Stomach (tissue), 9 donors: ENCODE data around the gene CDSN. TPM values are rescaled to one million over a fixed set of nuclear protein-coding genes. Genes with fewer than 3 reads are reported as not detected.
A peak's percentile ranks its signal among the peaks of the same experiment; 100 is the strongest.

Source experiments
- DNase-seq, 2 donors: peaks; one replicate each; pipeline versions ENCODE4 v3.0.0 to v3.0.0-alpha.2; 2013 to 2019
- H3K27ac ChIP-seq, 5 donors: fragments of 200-600 bp in 4 of 5; sonication (generic) in 4 of 5; one replicate each; pipeline ENCODE4 v1.5.1; 2013 to 2019; ENCODE audit warnings: mild to moderate bottlenecking in 1 of 5, moderate library complexity in 1 of 5
- H3K27me3 ChIP-seq, 3 donors: fragments of 200-600 bp; sonication (generic); one replicate each; pipeline ENCODE4 v1.5.1; 2017 to 2019; ENCODE audit warnings: mixed run types in 1 of 3
- H3K36me3 ChIP-seq, 4 donors: fragments of 200-600 bp; sonication (generic); 1 replicate in 3 of 4; 2 replicates in 1 of 4; pipeline ENCODE4 v1.5.1; 2016 to 2019
- H3K4me1 ChIP-seq, 4 donors: fragments of 200-600 bp; sonication (generic); one replicate each; pipeline ENCODE4 v1.5.1; 2016 to 2019
- H3K4me3 ChIP-seq, 4 donors: fragments of 200-600 bp; sonication (generic) in 3 of 4; one replicate each; pipeline ENCODE4 v1.5.1; 2016 to 2019; ENCODE audit warnings: mild to moderate bottlenecking in 1 of 4
- H3K9me3 ChIP-seq, 4 donors: fragments of 200-600 bp; sonication (generic); one replicate each; pipeline ENCODE4 v1.5.1; 2016 to 2019
- EP300 ChIP-seq: sonication (generic); formaldehyde crosslinking; IDR thresholded peaks from one replicate; pipeline ENCODE4 v1.6.1; 2017; ENCODE audit warnings: antibody characterized with exemption
- POLR2A ChIP-seq, 4 donors: fragments of 450-650 bp; IDR thresholded peaks; one replicate each; pipeline ENCODE4 v1.6.1; 2016; ENCODE audit warnings: antibody characterized with exemption in 4 of 4, control low read depth in 2 of 4, mild to moderate bottlenecking in 1 of 4, moderate library complexity in 1 of 4
- POLR2AphosphoS5 ChIP-seq, 3 donors: sonication (generic); formaldehyde crosslinking; IDR thresholded peaks; one replicate each; pipeline ENCODE4 v1.6.1; 2016; ENCODE audit warnings: antibody characterized with exemption in 3 of 3
- WGBS, 5 donors: extraction: QIAGEN DNeasy Blood & Tissue Kit in 3 of 5; methylation state at CpG; one replicate each; pipeline versions ENCODE4 v1.1.5 to v1.1.7; 2013 to 2018; 5-methylcytosine and 5-hydroxymethylcytosine counted together
- intact Hi-C: fragments of 100-400 bp; cut with DNase I; formaldehyde crosslinking; loops from one replicate; pipeline ENCODE4 v1.15.1; 2023; ENCODE audit warnings: low total_unique reads
- polyA plus RNA-seq, 3 donors: library from polyadenylated mRNA; stranded (reverse); fragments of 200-250 nt; gene quantifications; one replicate each; pipeline ENCODE4 v1.2.3, GENCODE V29; 2013
- total RNA-seq, 5 donors: library from RNA; depleted of rRNA; stranded (reverse); fragments of >200 nt; gene quantifications; one replicate each; pipeline versions ENCODE4 v1.1.0 to v1.2.3, GENCODE V29; 2014 to 2016
- TF ChIP-seq, protein P1 (sequence below), 7 experiments: fragments of 450-650 bp in 4 of 7; fragments of 200-600 bp in 3 of 7; sonication (generic) in 3 of 7; IDR thresholded peaks; one replicate each; pipeline ENCODE4 v1.5.1; 2016 to 2019; ENCODE audit warnings: antibody characterized with exemption in 7 of 7, control low read depth in 2 of 7, mild to moderate bottlenecking in 1 of 7
- donor health status: healthy with polysubstance abuse.
- donor health status: Bipolar disorder and iron deficiency.
- donor health status: healthy.

The CDSN gene
- total and polyA plus RNA-seq, 8 donors = 0.05 TPM; not detected in 7

DNA sequence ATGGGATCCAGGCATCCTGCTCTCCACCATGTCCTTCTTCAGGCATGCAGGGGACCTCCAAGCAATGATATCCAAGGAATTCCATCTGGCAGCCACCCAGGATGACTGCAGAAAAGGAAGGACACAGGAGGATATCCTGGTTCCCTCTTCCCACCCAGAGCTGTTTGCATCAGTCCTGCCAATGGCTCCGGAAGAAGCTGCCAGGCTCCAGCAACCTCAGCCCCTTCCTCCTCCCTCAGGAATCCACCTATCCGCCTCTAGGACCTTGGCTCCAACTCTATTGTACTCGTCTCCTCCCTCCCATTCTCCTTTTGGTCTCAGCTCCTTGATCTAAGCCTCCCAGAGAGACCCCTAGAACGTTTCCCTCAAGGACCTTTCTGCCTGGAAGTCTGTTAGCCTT lies 19.4 kb upstream of the CDSN start:
- intact Hi-C loops = loop anchor here (5.0 kb wide), 2 partner anchors 53 to 228 kb away; no protein-coding TSS in a partner anchor
- Histone ChIP-seq H3K27me3 (no peaks in the 10 kb centered on the region), H3K36me3 (peaks cover 0 to 24% (median 9%) of the 10 kb centered on the region in 4 donors), H3K9me3 (no peaks in the 10 kb centered on the region), H3K4me1 (peaks cover 10 to 32% (median 23%) of the 10 kb centered on the region in 4 donors), H3K27ac (no peak overlapping the region), H3K4me3 (no peak overlapping the region)
- TF ChIP-seq POLR2A (IDR thresholded peaks at IDR 0.05) (no peak), POLR2AphosphoS5 (IDR thresholded peaks at IDR 0.05) (no peak), EP300 (no peak)
- TF ChIP-seq, protein P1, sequence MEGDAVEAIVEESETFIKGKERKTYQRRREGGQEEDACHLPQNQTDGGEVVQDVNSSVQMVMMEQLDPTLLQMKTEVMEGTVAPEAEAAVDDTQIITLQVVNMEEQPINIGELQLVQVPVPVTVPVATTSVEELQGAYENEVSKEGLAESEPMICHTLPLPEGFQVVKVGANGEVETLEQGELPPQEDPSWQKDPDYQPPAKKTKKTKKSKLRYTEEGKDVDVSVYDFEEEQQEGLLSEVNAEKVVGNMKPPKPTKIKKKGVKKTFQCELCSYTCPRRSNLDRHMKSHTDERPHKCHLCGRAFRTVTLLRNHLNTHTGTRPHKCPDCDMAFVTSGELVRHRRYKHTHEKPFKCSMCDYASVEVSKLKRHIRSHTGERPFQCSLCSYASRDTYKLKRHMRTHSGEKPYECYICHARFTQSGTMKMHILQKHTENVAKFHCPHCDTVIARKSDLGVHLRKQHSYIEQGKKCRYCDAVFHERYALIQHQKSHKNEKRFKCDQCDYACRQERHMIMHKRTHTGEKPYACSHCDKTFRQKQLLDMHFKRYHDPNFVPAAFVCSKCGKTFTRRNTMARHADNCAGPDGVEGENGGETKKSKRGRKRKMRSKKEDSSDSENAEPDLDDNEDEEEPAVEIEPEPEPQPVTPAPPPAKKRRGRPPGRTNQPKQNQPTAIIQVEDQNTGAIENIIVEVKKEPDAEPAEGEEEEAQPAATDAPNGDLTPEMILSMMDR (IDR thresholded peaks at IDR 0.05) = no peak
- DNase-seq = no peak
- WGBS, 5 donors = 19 to 46% (median 23%) methylated on average over 4 of the region's 4 CpGs

DNA sequence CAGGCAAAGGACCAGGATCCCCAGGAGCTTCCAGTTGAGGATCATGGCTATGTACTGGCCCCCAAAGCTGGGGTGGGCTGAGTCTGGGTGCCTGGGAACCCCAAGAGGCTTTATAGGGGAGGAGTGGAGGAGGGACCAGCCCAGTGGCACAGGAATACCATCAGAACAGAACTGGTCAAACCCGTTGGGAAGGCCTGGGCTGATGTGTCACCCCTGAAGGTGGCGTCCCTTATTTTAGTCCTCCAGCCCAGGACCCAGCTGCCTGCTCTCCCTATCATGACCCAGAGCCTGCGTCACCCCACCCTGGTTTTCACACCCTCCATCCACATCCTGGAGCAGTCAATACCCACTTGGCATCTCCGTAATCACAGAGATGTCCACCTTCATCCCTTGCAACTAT lies 18.7 kb upstream of the CDSN start, which contains the start of gene PSORS1C2:
TSS of gene PSORS1C2 (minus strand) at position 85 of the 400 bp plus-strand sequence. CDS start at position 45, 40 bp downstream.
- H3K9me3 ChIP-seq = no peaks in the 10 kb centered on the region
- peak within 1 kb of the TSS in 2 of 4 donors; percentile 11 to 24 for H3K4me3 ChIP-seq
- DNase-seq = no peak
- peak within 1 kb of the TSS in 1 of 5 donors; percentile 41 for H3K27ac ChIP-seq
- H3K4me1 ChIP-seq = peaks cover 4 to 30% (median 19%) of the 10 kb centered on the region in 4 donors
- no peaks in the 10 kb centered on the region for H3K27me3 ChIP-seq
- no peak for TF ChIP-seq POLR2A (IDR thresholded peaks at IDR 0.05)
- no peak for TF ChIP-seq EP300
- TF ChIP-seq, protein P1 (IDR thresholded peaks at IDR 0.05) = no peak
- no peak for TF ChIP-seq POLR2AphosphoS5 (IDR thresholded peaks at IDR 0.05)
- intact Hi-C loops = loop anchor here (5.0 kb wide), 2 partner anchors 53 to 228 kb away; no protein-coding TSS in a partner anchor
- peaks cover 0 to 18% (median 6%) of the 10 kb centered on the region in 4 donors for H3K36me3 ChIP-seq
- 76 to 84% (median 79%) methylated on average over 4 of the region's 4 CpGs for WGBS, 5 donors

DNA sequence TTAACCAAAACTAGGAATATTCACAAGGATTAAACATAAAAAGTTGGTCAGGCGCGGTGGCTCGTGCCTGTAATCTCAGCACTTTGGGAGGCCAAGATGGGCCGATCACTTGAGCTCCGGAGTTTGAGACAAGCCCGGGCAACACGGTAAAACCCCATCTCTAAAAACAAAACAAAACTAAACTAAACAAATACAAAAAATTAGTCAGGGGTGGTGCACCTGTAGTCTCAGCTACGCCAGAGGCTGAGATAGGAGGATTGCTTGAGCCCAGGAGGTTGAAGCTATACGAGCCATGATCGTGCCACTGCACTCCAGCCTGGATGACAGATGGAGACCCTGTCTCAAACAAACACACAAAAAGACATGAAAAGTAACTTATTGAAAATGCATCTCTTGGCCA lies 15.5 kb upstream of the CDSN start:
- Histone ChIP-seq H3K9me3 (no peaks in the 10 kb centered on the region), H3K27ac (no peak overlapping the region), H3K36me3 (no peaks in the 10 kb centered on the region), H3K27me3 (no peaks in the 10 kb centered on the region), H3K4me3 (no peak overlapping the region), H3K4me1 (peaks cover 3 to 15% (median 8%) of the 10 kb centered on the region in 4 donors)
- TF ChIP-seq EP300 (no peak), POLR2AphosphoS5 (IDR thresholded peaks at IDR 0.05) (no peak), POLR2A (IDR thresholded peaks at IDR 0.05) (no peak)
- TF ChIP-seq, protein P1 (IDR thresholded peaks at IDR 0.05) = no peak
- intact Hi-C loops = loop anchor here (5.0 kb wide), 2 partner anchors 57 to 232 kb away; no protein-coding TSS in a partner anchor
- WGBS, 5 donors = 79 to 92% (median 85%) methylated on average over 10 of the region's 10 CpGs
- DNase-seq = no peak

DNA sequence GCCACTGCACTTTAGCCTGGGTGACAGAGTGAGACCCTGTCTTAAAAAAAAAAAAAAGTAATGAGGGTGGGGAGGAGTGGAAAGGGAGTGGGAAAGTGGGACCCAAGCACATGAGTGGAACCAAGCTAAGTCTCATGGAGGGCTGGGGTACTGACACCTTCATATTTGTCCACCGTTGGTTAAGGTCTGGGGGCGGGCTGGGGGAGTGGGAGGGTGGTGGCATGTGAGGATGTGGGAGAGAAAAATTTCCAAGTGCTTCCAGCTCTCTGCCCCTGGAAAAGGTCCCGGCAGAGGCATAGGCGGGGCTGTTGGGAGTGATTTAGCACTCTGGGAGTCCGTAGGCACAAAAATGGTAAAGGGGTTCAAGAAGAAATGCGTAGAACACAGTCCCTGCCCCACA lies 12.6 kb upstream of the CDSN start:
- Histone ChIP-seq H3K4me1 (peaks cover 2 to 10% (median 6%) of the 10 kb centered on the region in 4 donors), H3K9me3 (no peaks in the 10 kb centered on the region), H3K27me3 (no peaks in the 10 kb centered on the region), H3K36me3 (no peaks in the 10 kb centered on the region), H3K27ac (no peak overlapping the region), H3K4me3 (no peak overlapping the region)
- intact Hi-C loops = no loop called here
- DNase-seq = no peak
- TF ChIP-seq, protein P1 (IDR thresholded peaks at IDR 0.05) = no peak
- TF ChIP-seq POLR2A (IDR thresholded peaks at IDR 0.05) (no peak), POLR2AphosphoS5 (IDR thresholded peaks at IDR 0.05) (no peak), EP300 (no peak)
- 56 to 89% (median 76%) methylated on average over 6 of the region's 6 CpGs for WGBS, 5 donors
